Mesothelial cell of epicardium (in vitro differentiated cells): ENCODE measurements around the gene GARS1. TPM values are rescaled to one million over a fixed set of nuclear protein-coding genes. Genes with fewer than 3 reads are reported as not detected.
A peak's percentile ranks its signal among the peaks of the same experiment; 100 is the strongest.
"Not testable (repeated sequence)": the region's sequence is repeated elsewhere in the genome, so short reads cannot be mapped to it uniquely, and the experiment has no call there.

Experiments used
- DNase-seq, 2 experiments: peaks; one replicate each; pipeline ENCODE4 v3.0.0; 2021; ENCODE audit warnings: low spot score in 2 of 2; ENCODE audit not compliant: unreplicated experiment in 2 of 2
- H3K27ac Mint-ChIP-seq: 2 replicates; pipeline ENCODE4 v1.8.0; 2021; ENCODE audit warnings: mixed read lengths
- H3K27me3 Mint-ChIP-seq: 2 replicates; pipeline ENCODE4 v1.8.0; 2021; ENCODE audit warnings: low read depth, mixed read lengths
- H3K36me3 Mint-ChIP-seq: 2 replicates; pipeline ENCODE4 v1.8.0; 2021; ENCODE audit warnings: mixed read lengths
- H3K4me1 Mint-ChIP-seq: 2 replicates; pipeline ENCODE4 v1.8.0; 2021; ENCODE audit warnings: mixed read lengths
- H3K4me3 Mint-ChIP-seq: 2 replicates; pipeline ENCODE4 v1.8.0; 2021; ENCODE audit warnings: mild to moderate bottlenecking, moderate library complexity, mixed read lengths
- H3K9me3 Mint-ChIP-seq: 2 replicates; pipeline ENCODE4 v1.8.0; 2021; ENCODE audit warnings: mixed read lengths
- CTCF ChIP-seq: fragments of 200-600 bp; sonication (generic); IDR thresholded peaks from one replicate; pipeline ENCODE4 v1.5.0; 2021; ENCODE audit warnings: antibody characterized with exemption; ENCODE audit not compliant: unreplicated experiment
- total RNA-seq: library from RNA; stranded (reverse); gene quantifications from 3 replicates; pipeline ENCODE4 v1.2.1, GENCODE V29; 2021

GARS1 gene
- total RNA-seq, 1 donor from 2014 or later = 92.2 TPM

GRCh38 chr7:30633223-30633622, 38.5 kb downstream of the GARS1 start:
- no peak for TF ChIP-seq CTCF
- Mint-ChIP-seq H3K9me3 (no peaks in the 10 kb centered on the region), H3K27me3 (no peaks in the 10 kb centered on the region), H3K4me1 (no peaks in the 10 kb centered on the region), H3K36me3 (peaks cover 48% of the 10 kb centered on the region), H3K27ac (no peak overlapping the region), H3K4me3 (no peak overlapping the region)
- DNase-seq = no peak

- Mint-ChIP-seq H3K27ac (no peak overlapping the region), H3K4me1 (no peaks in the 10 kb centered on the region), H3K9me3 (no peaks in the 10 kb centered on the region), H3K4me3 (no peak overlapping the region), H3K27me3 (no peaks in the 10 kb centered on the region), H3K36me3 (peaks cover 45% of the 10 kb centered on the region)
- no peak for TF ChIP-seq CTCF
- no peak for DNase-seq
Measured at GRCh38 chr7:30634193-30634626, 39.5 kb downstream of the GARS1 start.

- Mint-ChIP-seq H3K27me3 (no peaks in the 10 kb centered on the region), H3K4me1 (no peaks in the 10 kb centered on the region), H3K36me3 (peaks cover 47% of the 10 kb centered on the region), H3K9me3 (no peaks in the 10 kb centered on the region), H3K27ac (no peak overlapping the region), H3K4me3 (no peak overlapping the region)
- TF ChIP-seq CTCF = no peak
- no peak for DNase-seq
Measured at GRCh38 chr7:30634634-30635201, 40.0 kb downstream of the GARS1 start.

GRCh38 chr7:30635798-30636197, 41.1 kb downstream of the GARS1 start:
- TF ChIP-seq CTCF = no peak
- Mint-ChIP-seq H3K27me3 (no peaks in the 10 kb centered on the region), H3K4me1 (no peaks in the 10 kb centered on the region), H3K4me3 (no peak overlapping the region), H3K27ac (no peak overlapping the region), H3K36me3 (peaks cover 47% of the 10 kb centered on the region), H3K9me3 (no peaks in the 10 kb centered on the region)
- DNase-seq = no peak

GRCh38 chr7:30642322-30642721, 47.6 kb downstream of the GARS1 start:
- Mint-ChIP-seq H3K27ac (peak overlapping the region; percentile 71), H3K36me3 (peaks cover 18% of the 10 kb centered on the region), H3K4me3 (peak overlapping the region; percentile 68)
- not testable (repeated sequence) for H3K27me3 Mint-ChIP-seq, H3K4me1 Mint-ChIP-seq, DNase-seq, H3K9me3 Mint-ChIP-seq

GRCh38 chr7:30642789-30643188, 48.1 kb downstream of the GARS1 start:
- DNase-seq = no peak

More at GRCh38 chr7:30642789-30643188, 48.1 kb downstream of the GARS1 start:
- Mint-ChIP-seq H3K27ac (peak overlapping the region; percentile 71), H3K9me3 (no peaks in the 10 kb centered on the region), H3K4me1 (peaks cover 5% of the 10 kb centered on the region), H3K4me3 (peak overlapping the region; percentile 68), H3K36me3 (peaks cover 18% of the 10 kb centered on the region), H3K27me3 (no peaks in the 10 kb centered on the region)
- TF ChIP-seq CTCF = no peak
